Measurements from ENCODE around the gene KLF13.

The KLF13 gene

GRCh38 chr15:31300981-31301672 is 25.5 kb upstream of the KLF13 start:
- DNase-seq: no peak

- no peak for DNase-seq
Observed at GRCh38 chr15:31301673-31301990, 25.0 kb upstream of the KLF13 start.

- no peak for DNase-seq
Observed at GRCh38 chr15:31302029-31302657, 24.5 kb upstream of the KLF13 start.

- no peak for DNase-seq
Observed at GRCh38 chr15:31302778-31303725, 23.6 kb upstream of the KLF13 start.

- no peak for DNase-seq
Observed at GRCh38 chr15:31303726-31304648, 22.6 kb upstream of the KLF13 start.

- no peak for DNase-seq
Observed at GRCh38 chr15:31304751-31305365, 21.8 kb upstream of the KLF13 start.

- no peak for DNase-seq
Observed at GRCh38 chr15:31305375-31305774, 21.3 kb upstream of the KLF13 start.

- DNase-seq: no peak
Observed at GRCh38 chr15:31305796-31306425, 20.7 kb upstream of the KLF13 start.

- DNase-seq: no peak
Observed at GRCh38 chr15:31306426-31307269, 20.0 kb upstream of the KLF13 start.

GRCh38 chr15:31307270-31308184 is 19.1 kb upstream of the KLF13 start:
- DNase-seq: no peak

- no peak for DNase-seq
Observed at GRCh38 chr15:31308185-31308639, 18.4 kb upstream of the KLF13 start.

- DNase-seq: no peak
Observed at GRCh38 chr15:31309893-31310606, 16.6 kb upstream of the KLF13 start.

- no peak for DNase-seq
Observed at GRCh38 chr15:31311735-31312619, 14.7 kb upstream of the KLF13 start.

GRCh38 chr15:31313223-31313622 is 13.4 kb upstream of the KLF13 start:
- DNase-seq: no peak

GRCh38 chr15:31314380-31314779 is 12.3 kb upstream of the KLF13 start:
- no peak for DNase-seq

GRCh38 chr15:31316135-31316795 is 10.4 kb upstream of the KLF13 start:
- DNase-seq: no peak

- no peak for DNase-seq
Observed at GRCh38 chr15:31317017-31317416, 9.6 kb upstream of the KLF13 start.
